ENCODE results near the gene ALS2CL.

GRCh38 chr3:46667657-46668056, 25.8 kb downstream of the ALS2CL start:
- TF ChIP-seq CTCF (IDR thresholded peaks at IDR 0.05) (no peak), EP300 (IDR thresholded peaks at IDR 0.05) (no peak), POLR2A (IDR thresholded peaks at IDR 0.05) (no peak)
